Ureter (tissue), 1 donor: Measurements from ENCODE around the gene UBE2E3. TPM values are rescaled to one million over a fixed set of nuclear protein-coding genes. Genes with fewer than 3 reads are reported as not detected.

Source experiments
- DNase-seq: peaks from one replicate; pipeline ENCODE4 v3.0.0-alpha.2; 2020; ENCODE audit warnings: low spot score
- total RNA-seq: library from RNA; stranded (reverse); gene quantifications from one replicate; pipeline ENCODE4 v1.2.4, GENCODE V29; 2023
- donor health status: DM: yes; HTN: yes; CAD: no.

The UBE2E3 gene
- total RNA-seq, 1 donor from 2014 or later, result 91.4 TPM

DNA sequence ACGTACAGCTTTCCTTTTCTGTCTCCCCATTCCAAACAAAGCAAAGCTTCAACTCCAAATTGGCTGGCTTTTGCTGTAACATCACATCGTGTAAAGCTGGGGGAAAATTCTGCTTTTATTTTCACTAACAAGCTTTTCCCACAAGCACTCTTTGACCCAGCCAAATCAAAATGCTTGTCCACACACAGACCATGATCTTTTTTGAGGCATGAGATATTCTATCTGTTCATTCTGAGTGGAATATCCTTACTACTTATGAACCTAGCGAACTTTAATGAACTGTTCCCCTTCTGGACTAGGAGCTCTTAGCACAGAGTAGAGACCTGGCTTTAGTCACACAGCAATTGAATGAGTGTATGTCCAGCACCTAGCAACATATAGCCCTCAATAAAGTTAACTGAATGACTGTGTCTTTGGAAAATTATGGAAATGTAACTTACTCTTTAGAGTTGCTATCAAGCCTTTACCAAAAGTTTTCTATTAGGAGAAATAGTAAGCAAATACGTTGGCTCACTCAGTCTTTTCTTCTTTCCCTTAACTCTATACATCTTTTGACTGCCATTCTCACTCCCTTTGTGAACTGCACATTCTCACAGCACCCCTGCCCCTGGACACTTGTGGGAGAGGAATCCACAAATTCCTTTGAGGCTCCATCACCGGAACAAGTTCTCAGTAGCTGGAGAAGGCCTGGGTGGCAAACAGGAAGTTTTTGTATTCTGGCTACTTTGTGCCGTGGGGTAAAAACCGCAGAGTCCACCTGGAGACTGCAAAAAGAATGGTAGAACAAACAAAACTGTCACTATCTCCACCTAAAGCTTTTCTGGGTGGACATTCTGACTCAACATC lies 1.3 kb upstream of the UBE2E3 start:
- no peak for DNase-seq

DNA sequence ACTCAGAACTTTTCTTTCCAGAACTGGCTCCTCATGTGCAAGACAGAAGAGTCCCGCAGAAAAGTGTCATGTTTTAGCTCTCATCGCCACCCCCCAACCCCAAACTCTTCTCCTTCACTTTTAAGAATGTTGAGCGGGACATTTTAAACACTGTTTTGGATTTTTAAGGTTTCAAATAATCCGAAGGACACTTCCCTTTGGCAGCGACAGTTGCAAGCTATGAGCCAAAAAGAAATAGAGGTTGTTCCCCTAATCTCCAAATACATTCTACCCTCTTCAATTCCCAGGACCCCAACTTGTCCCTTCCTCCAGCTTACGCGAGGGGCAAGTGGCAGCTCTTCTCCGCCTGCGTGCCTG lies 678 bp upstream of the UBE2E3 start:
- DNase-seq, result no peak

GRCh38 chr2:180980943-180981911 lies 822 bp downstream of the UBE2E3 start:
- DNase-seq, result no peak

DNA sequence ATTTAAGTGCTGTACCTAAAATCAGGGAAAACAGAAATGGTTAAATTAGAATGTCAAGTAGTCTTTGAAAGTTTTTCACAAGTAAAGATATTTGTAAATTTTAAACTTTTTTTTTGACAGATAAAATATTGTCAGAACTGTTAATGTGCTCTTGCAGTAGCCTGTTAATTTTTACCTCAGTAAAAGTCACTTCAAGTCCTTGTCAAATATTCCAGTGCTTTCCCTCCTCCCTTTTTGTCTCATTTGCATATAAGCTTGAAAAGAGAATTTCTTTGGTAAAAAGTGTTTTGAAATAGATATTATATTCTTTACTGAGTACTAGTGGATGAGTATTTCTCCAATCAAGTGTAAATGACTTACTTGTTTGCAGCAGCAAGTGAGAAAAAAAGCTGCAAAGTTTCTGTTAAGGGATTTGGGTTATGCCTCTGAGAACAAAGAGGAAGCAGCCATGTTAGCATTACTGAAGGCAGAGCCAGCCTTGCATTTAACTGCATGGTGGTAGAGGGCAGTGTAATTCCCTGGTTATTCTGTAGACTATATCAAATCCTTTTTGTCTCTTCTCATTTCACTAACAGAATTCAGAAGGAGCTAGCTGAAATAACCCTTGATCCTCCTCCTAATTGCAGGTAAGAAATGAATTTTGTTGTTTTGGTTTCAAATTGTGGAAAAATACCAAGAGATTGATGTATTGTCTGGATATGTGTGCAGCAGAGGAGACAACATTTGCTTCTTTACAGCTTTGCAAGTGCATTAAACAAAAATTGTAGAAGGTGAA lies 3.2 kb downstream of the UBE2E3 start:
- no peak for DNase-seq

- DNase-seq, result no peak
Observed at GRCh38 chr2:180985771-180986395, 5.5 kb downstream of the UBE2E3 start.

DNA sequence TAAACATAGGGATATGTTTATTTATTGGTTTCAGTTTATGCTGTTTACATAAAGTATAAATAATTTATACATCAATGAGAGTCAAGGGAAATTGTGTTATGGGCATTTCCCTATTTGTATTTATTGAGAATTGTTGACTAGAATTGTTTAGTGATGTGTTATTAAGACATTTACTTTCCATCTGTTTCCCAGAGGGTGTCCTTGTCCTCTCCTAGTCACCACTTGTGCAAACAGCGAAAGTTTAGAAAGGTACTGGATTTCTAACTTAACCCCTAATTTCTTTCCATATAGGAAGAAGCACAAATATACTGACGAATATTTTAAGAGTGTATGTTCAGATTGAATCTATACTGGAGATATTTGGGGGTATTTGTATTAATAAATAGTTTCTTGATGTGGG lies 6.7 kb downstream of the UBE2E3 start:
- DNase-seq, result no peak

GRCh38 chr2:180990337-180990736 lies 9.9 kb downstream of the UBE2E3 start:
- no peak for DNase-seq

- no peak for DNase-seq
Observed at GRCh38 chr2:180990794-180991193, 10.4 kb downstream of the UBE2E3 start.

- no peak for DNase-seq
Observed at GRCh38 chr2:180991361-180991760, 11.0 kb downstream of the UBE2E3 start.

- no peak for DNase-seq
Observed at GRCh38 chr2:180991820-180992219, 11.4 kb downstream of the UBE2E3 start.

- no peak for DNase-seq
Observed at GRCh38 chr2:180992994-180993393, 12.6 kb downstream of the UBE2E3 start.

GRCh38 chr2:180999274-180999964 lies 19.0 kb downstream of the UBE2E3 start:
- no peak for DNase-seq

GRCh38 chr2:181004647-181005325 lies 24.4 kb downstream of the UBE2E3 start:
- DNase-seq, result no peak

- no peak for DNase-seq
Observed at GRCh38 chr2:181005326-181005655, 24.9 kb downstream of the UBE2E3 start.

- DNase-seq, result no peak
Observed at GRCh38 chr2:181005809-181006208, 25.4 kb downstream of the UBE2E3 start.

- DNase-seq, result no peak
Observed at GRCh38 chr2:181007086-181007837, 26.9 kb downstream of the UBE2E3 start.

DNA sequence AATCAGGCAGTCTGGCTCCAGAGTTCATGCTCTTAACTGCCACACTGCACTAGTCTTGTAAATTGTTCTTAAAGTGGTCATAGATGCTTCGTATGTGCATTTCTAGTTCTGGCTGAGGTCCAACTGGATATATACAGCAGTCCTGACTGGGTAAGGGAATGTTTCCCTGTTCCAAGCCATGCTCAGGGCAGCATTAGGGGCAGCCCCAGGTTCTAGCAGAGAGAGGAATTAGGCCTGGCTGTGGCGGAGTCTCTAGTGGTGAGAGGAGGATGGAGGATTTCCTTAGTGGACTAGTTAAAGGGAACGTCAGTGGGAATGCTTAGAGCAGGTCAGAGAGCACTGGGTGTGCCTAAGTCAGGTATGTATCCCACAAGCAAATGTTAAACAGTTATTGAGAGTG lies 28.0 kb downstream of the UBE2E3 start:
- DNase-seq, result no peak

DNA sequence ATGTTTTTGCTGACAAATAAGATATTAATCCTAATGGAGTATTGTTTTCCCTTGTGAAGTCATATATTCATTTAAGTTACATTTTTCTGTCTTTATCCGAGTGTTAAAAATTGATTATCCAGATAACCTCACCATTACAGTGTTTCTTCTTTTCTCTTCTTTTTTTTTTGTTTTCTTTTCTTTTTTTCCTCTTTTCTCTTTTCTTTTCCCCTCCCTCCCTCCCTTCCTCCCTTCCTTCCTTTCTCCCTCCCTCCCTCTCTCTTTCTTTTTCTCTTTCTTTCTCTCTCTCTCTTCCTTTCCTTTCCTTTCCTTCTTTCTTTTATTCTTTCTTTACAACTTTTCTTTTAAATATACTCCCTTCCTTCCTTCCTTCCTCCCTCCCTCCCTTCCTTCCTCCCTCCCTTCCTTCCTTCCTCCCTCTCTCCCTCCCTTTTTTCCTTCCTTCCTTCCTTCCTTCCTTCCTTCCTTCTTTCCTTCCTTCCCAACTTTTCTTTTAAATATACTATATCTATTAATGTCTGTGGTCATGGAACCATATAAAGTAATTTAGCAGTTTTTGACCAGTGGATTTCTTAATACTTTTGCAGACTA lies 40.9 kb downstream of the UBE2E3 start:
- no peak for DNase-seq

DNA sequence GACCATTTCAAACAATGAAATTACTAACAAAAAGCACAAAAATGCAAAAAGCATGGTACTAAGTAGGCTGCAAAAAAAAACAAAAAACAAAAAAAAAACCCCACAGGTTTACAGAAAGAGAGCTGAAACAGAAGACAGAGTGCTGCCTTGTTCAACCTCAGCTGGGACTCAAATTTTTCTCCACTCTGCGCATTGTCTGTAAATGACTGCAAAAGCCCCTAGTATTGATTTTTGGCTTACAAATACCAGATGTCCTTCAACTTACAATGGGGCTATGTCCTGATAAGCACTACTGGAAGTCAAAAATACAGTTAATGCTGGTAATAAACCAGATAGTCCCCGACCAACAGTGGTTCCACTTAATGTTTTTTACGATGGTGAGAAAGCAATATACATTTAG lies 42.2 kb downstream of the UBE2E3 start:
- no peak for DNase-seq
